Measurements from ENCODE around the gene UBE2G1.

DNA sequence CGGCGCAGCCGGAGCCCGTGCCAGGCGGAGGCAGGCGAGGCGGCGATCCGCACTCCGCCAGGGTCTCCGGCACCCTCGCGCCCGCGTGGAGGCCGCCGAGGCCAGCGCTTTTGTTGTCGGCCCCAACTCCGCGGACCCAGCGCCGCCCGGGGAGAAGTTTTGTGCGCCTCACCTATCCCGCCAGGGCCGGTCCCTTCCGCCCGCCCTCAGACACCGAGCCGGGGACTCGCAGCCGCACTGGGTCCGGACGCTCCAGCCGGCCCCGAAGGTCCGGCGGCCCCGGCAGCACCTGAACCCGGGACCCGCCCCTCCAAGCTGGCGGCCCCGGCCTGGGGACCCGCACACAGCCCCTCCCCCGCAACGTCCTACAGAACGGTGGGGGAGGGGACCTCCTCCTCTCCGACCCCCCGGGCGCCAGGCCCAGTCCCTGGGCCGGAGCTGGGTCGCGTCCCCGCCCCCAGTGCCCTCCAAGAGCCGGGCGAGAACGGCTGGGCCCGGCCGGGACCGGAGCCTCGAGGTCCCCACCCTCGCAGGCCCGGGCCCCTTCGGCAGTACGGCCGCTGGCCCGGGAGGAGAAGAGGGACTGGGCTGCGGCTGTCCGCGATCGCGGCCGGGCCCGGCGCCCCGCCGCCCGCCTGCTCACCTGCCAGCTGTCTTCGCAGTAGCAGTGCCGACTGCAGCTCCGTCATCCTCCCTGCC is 698 bp downstream of the UBE2G1 start:
- no peak for TF ChIP-seq SPI1 (IDR thresholded peaks at IDR 0.05; ENCODE audit: borderline replicate concordance, insufficient read depth, low read depth, low read length)
- TF ChIP-seq POLR2A (IDR thresholded peaks at IDR 0.05; ENCODE audit: low read depth, low read length), result peak; percentile 48; the same call in 1 of the 2 replicates
- TF ChIP-seq, protein P1, sequence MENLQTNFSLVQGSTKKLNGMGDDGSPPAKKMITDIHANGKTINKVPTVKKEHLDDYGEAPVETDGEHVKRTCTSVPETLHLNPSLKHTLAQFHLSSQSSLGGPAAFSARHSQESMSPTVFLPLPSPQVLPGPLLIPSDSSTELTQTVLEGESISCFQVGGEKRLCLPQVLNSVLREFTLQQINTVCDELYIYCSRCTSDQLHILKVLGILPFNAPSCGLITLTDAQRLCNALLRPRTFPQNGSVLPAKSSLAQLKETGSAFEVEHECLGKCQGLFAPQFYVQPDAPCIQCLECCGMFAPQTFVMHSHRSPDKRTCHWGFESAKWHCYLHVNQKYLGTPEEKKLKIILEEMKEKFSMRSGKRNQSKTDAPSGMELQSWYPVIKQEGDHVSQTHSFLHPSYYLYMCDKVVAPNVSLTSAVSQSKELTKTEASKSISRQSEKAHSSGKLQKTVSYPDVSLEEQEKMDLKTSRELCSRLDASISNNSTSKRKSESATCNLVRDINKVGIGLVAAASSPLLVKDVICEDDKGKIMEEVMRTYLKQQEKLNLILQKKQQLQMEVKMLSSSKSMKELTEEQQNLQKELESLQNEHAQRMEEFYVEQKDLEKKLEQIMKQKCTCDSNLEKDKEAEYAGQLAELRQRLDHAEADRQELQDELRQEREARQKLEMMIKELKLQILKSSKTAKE (IDR thresholded peaks at IDR 0.05; ENCODE audit: low read depth, poor library complexity, severe bottlenecking), result no peak
- no peak for TF ChIP-seq SIN3A (IDR thresholded peaks at IDR 0.05; ENCODE audit: low read depth, low read length)
- TF ChIP-seq, protein P2, sequence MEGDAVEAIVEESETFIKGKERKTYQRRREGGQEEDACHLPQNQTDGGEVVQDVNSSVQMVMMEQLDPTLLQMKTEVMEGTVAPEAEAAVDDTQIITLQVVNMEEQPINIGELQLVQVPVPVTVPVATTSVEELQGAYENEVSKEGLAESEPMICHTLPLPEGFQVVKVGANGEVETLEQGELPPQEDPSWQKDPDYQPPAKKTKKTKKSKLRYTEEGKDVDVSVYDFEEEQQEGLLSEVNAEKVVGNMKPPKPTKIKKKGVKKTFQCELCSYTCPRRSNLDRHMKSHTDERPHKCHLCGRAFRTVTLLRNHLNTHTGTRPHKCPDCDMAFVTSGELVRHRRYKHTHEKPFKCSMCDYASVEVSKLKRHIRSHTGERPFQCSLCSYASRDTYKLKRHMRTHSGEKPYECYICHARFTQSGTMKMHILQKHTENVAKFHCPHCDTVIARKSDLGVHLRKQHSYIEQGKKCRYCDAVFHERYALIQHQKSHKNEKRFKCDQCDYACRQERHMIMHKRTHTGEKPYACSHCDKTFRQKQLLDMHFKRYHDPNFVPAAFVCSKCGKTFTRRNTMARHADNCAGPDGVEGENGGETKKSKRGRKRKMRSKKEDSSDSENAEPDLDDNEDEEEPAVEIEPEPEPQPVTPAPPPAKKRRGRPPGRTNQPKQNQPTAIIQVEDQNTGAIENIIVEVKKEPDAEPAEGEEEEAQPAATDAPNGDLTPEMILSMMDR (IDR thresholded peaks at IDR 0.05 in 2 of 3, conservative IDR thresholded peaks at IDR 0.05 in 1 of 3; ENCODE audit: control insufficient read depth in 2 of 3, extremely low read depth in 1 of 3, insufficient read depth in 1 of 3, low read depth in 3 of 3, low read length in 3 of 3), result no peak
- no peak for TF ChIP-seq EZH2 (IDR thresholded peaks at IDR 0.05; ENCODE audit: borderline replicate concordance, control insufficient read depth, low read depth, low read length)
- no peak for TF ChIP-seq MAX (IDR thresholded peaks at IDR 0.05; ENCODE audit: low read depth, low read length)
- TF ChIP-seq, protein P3, sequence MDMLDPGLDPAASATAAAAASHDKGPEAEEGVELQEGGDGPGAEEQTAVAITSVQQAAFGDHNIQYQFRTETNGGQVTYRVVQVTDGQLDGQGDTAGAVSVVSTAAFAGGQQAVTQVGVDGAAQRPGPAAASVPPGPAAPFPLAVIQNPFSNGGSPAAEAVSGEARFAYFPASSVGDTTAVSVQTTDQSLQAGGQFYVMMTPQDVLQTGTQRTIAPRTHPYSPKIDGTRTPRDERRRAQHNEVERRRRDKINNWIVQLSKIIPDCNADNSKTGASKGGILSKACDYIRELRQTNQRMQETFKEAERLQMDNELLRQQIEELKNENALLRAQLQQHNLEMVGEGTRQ (IDR thresholded peaks at IDR 0.05; ENCODE audit: borderline replicate concordance, low read depth, low read length), result no peak
- no peak for TF ChIP-seq TCF3 (IDR thresholded peaks at IDR 0.05; ENCODE audit: borderline replicate concordance, insufficient read depth, low read depth, low read length)
- TF ChIP-seq ATF7 (IDR thresholded peaks at IDR 0.05; ENCODE audit: low read depth), result no peak
- no peak for TF ChIP-seq POLR2AphosphoS5 (IDR thresholded peaks at IDR 0.05; ENCODE audit: low read length)
